GM19467 (cell line): ENCODE measurements around the gene IL1B.

Source experiments
- ATAC-seq: cut with Tn5 transposase; IDR thresholded peaks from one replicate; pipeline ENCODE4 v1.9.1; 2021; ENCODE audit warnings: mild to moderate bottlenecking, moderate library complexity; ENCODE audit not compliant: unreplicated experiment

Gene IL1B

DNA sequence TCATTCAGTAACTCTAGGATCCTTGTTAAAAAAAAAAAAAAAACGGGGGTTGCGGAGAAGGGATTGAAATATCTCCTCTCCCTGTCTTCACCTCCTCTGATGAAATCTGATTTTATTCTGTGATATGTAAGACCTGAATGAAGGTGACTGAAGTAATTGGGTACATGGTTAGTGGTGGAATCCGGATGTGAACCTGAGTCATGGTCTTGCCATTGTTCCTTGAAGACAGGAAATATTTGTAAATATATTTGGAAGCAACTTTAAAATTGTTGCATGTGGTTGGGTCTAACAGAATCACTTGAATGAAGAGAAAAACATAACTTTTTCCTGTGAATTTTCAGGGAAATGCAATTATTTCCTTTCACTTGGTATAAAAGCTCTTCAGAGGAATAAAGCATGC, 49.3 kb downstream of the IL1B start:
- no peak for ATAC-seq

- no peak for ATAC-seq
Measured at GRCh38 chr2:112784199-112785189, 52.1 kb downstream of the IL1B start, which contains the start of gene IL1A. TSS of gene IL1A (minus strand) at chr2:112784493. CDS start at chr2:112783770, 723 bp downstream.

DNA sequence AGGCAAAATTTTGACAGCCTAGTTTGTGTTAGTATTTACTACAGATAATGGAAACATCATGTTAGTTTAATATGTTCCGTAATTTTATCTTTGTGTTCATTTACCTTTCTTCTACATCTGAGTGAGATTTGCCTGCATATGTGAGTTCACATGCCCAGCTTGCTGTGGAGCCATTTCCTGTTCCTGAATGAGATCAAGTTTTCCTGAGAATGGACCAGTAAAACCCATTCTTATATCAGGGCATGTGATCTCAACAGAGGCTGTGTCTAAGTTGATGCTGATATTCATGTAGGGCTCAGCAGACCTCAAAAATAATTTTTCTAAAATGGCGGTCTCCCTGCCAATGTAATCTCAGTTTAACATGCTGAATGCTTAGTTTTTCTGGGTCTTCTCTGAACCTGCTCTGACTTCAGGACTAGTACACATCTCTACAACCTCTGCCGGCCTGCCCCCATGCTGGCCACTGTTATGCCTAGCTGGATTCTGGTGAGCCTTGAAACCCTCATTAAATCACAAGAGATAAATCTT, 53.3 kb downstream of the IL1B start:
- ATAC-seq: no peak

DNA sequence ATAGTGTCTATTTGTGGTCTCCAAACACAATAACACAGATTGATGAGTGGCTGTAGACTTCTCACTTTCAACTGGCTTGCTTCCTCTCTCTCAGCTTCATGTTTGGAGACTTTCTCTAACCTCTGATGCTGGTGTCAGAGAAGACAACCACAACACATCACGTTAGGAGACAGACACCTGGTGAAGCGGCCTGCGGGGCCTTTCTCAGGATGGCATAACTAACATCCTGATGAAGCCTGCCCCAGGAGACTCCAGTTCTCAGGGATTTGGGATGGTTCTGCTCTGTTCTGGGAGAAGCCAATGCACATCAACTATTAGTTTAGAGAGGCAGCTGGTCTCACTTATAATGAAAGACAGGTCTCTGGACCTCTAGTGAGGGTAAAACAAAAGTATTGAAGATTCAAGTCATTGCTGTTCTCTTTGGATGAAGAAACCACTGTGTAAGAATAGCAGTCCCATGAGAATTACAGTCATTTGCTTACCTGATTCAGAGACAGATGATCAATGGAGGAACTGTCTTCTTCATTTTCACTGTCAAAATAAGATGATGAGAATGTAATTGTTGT, 54.3 kb downstream of the IL1B start:
- peak; percentile 80 for ATAC-seq
